Neural progenitor cell (in vitro differentiated cells): ENCODE data around the gene ANKRD6.

Experiments
- EZH2 ChIP-seq: fragments of 200-600 bp; sonication (generic); IDR thresholded peaks from 2 replicates; pipeline ENCODE4 v1.6.1; 2017; ENCODE audit warnings: antibody characterized with exemption, mild to moderate bottlenecking, moderate library complexity
- TF ChIP-seq, protein P1 (sequence below): fragments of 200-600 bp; sonication (generic); IDR thresholded peaks from 2 replicates; pipeline ENCODE4 v1.5.1; 2017; ENCODE audit warnings: antibody characterized with exemption, mild to moderate bottlenecking

- TF ChIP-seq, protein P1, sequence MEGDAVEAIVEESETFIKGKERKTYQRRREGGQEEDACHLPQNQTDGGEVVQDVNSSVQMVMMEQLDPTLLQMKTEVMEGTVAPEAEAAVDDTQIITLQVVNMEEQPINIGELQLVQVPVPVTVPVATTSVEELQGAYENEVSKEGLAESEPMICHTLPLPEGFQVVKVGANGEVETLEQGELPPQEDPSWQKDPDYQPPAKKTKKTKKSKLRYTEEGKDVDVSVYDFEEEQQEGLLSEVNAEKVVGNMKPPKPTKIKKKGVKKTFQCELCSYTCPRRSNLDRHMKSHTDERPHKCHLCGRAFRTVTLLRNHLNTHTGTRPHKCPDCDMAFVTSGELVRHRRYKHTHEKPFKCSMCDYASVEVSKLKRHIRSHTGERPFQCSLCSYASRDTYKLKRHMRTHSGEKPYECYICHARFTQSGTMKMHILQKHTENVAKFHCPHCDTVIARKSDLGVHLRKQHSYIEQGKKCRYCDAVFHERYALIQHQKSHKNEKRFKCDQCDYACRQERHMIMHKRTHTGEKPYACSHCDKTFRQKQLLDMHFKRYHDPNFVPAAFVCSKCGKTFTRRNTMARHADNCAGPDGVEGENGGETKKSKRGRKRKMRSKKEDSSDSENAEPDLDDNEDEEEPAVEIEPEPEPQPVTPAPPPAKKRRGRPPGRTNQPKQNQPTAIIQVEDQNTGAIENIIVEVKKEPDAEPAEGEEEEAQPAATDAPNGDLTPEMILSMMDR: no peak
- no peak for TF ChIP-seq EZH2
Measured at GRCh38 chr6:89460713-89461112, 27.8 kb downstream of the ANKRD6 start.
